Liver (tissue), 9 donors: ENCODE results near the gene FRMPD1. TPM values are rescaled to one million over a fixed set of nuclear protein-coding genes. Genes with fewer than 3 reads are reported as not detected.

ENCODE experiments used
- DNase-seq: peaks from one replicate; pipeline ENCODE4 v3.0.0-alpha.2; 2017; ENCODE audit warnings: low spot score
- H3K27ac ChIP-seq, 2 donors: one replicate each; pipeline ENCODE4 v1.7.0; 2013; ENCODE audit warnings: inconsistent platforms in 2 of 2, low read length in 2 of 2, control low read depth in 1 of 2, low read depth in 1 of 2, mild to moderate bottlenecking in 1 of 2
- H3K27me3 ChIP-seq, 4 donors: one replicate each; pipeline versions ENCODE4 v1.6.1 to v1.7.0; 2013; ENCODE audit warnings: low read length in 3 of 4, inconsistent platforms in 1 of 4, mild to moderate bottlenecking in 1 of 4, moderate library complexity in 1 of 4; ENCODE audit not compliant: control insufficient read depth in 4 of 4, insufficient read depth in 4 of 4
- H3K36me3 ChIP-seq, 4 donors: one replicate each; pipeline versions ENCODE4 v1.6.1 to v1.7.0; 2013; ENCODE audit warnings: low read length in 3 of 4, mild to moderate bottlenecking in 3 of 4, low read depth in 1 of 4, moderate library complexity in 1 of 4; ENCODE audit not compliant: control insufficient read depth in 4 of 4, insufficient read depth in 3 of 4
- H3K4me1 ChIP-seq, 4 donors: one replicate each; pipeline versions ENCODE4 v1.6.1 to v1.7.0; 2013; ENCODE audit warnings: low read length in 3 of 4, mild to moderate bottlenecking in 3 of 4, moderate library complexity in 1 of 4; ENCODE audit not compliant: control insufficient read depth in 4 of 4, insufficient read depth in 4 of 4
- H3K4me3 ChIP-seq, 3 donors: one replicate each; pipeline versions ENCODE4 v1.6.1 to v1.7.0; 2013; ENCODE audit warnings: low read length in 3 of 3, control low read depth in 1 of 3, low read depth in 1 of 3, mild to moderate bottlenecking in 1 of 3
- H3K9ac ChIP-seq, 2 donors: one replicate each; pipeline ENCODE4 v1.7.0; 2013; ENCODE audit warnings: low read length in 2 of 2, mild to moderate bottlenecking in 2 of 2, moderate library complexity in 2 of 2, control low read depth in 1 of 2, low read depth in 1 of 2
- H3K9me3 ChIP-seq, 4 donors: one replicate each; pipeline versions ENCODE4 v1.6.1 to v1.7.0; 2013; ENCODE audit warnings: low read length in 3 of 4; ENCODE audit not compliant: control insufficient read depth in 4 of 4
- EGR1 ChIP-seq, 2 donors: IDR thresholded peaks; 2 replicates each; pipeline ENCODE4 v1.6.1; 2016 to 2018; ENCODE audit warnings: antibody characterized with exemption in 2 of 2, low read depth in 2 of 2
- FOXA1 ChIP-seq: IDR thresholded peaks from 2 replicates; pipeline ENCODE4 v1.6.1; 2016; ENCODE audit warnings: antibody characterized with exemption
- FOXA2 ChIP-seq: IDR thresholded peaks from 2 replicates; pipeline ENCODE4 v1.6.1; 2016; ENCODE audit warnings: antibody characterized with exemption
- GABPA ChIP-seq, 2 donors: IDR thresholded peaks in 1 of 2; conservative IDR thresholded peaks in 1 of 2; 2 replicates each; pipeline ENCODE4 v1.6.1; 2016; ENCODE audit warnings: antibody characterized with exemption in 2 of 2, mild to moderate bottlenecking in 1 of 2, moderate library complexity in 1 of 2
- HNF4A ChIP-seq, 2 donors: conservative IDR thresholded peaks; 2 replicates each; pipeline ENCODE4 v1.6.1; 2016; ENCODE audit warnings: antibody characterized with exemption in 2 of 2, mild to moderate bottlenecking in 2 of 2
- HNF4G ChIP-seq: IDR thresholded peaks from 2 replicates; pipeline ENCODE4 v1.6.1; 2016; ENCODE audit warnings: antibody characterized with exemption
- JUND ChIP-seq, 2 donors: IDR thresholded peaks; 2 replicates each; pipeline ENCODE4 v1.6.1; 2016; ENCODE audit warnings: antibody characterized with exemption in 2 of 2
- NR2F2 ChIP-seq: IDR thresholded peaks from 2 replicates; pipeline ENCODE4 v1.6.1; 2016; ENCODE audit warnings: antibody characterized with exemption
- RAD21 ChIP-seq, 2 donors: IDR thresholded peaks; 2 replicates each; pipeline ENCODE4 v1.6.1; 2016; ENCODE audit warnings: antibody characterized with exemption in 2 of 2, mild to moderate bottlenecking in 2 of 2
- RXRA ChIP-seq, 2 donors: IDR thresholded peaks; 2 replicates each; pipeline ENCODE4 v1.6.1; 2017 to 2018; ENCODE audit warnings: antibody characterized with exemption in 2 of 2, mild to moderate bottlenecking in 1 of 2
- SP1 ChIP-seq: IDR thresholded peaks from 2 replicates; pipeline ENCODE4 v1.6.1; 2018; ENCODE audit warnings: antibody characterized with exemption, mild to moderate bottlenecking
- TAF1 ChIP-seq: conservative IDR thresholded peaks from 2 replicates; pipeline ENCODE4 v1.6.1; 2016; ENCODE audit warnings: antibody characterized with exemption, mild to moderate bottlenecking
- WGBS: extraction: QIAGEN DNeasy Blood & Tissue Kit; methylation state at CpG from one replicate; pipeline ENCODE4 v1.1.7; 2013; 5-methylcytosine and 5-hydroxymethylcytosine counted together
- polyA plus RNA-seq, 2 donors: library from polyadenylated mRNA; stranded (reverse) in 1 of 2; unstranded in 1 of 2; fragments of 200-250 nt in 1 of 2; fragments of >200 nt in 1 of 2; fragmentation: Nextera tagmentation in 1 of 2; extraction: Ambion mirVana in 1 of 2; gene quantifications; one replicate each; pipeline versions ENCODE4 v1.2.1 to v1.2.3, GENCODE V29; 2013 to 2015
- total RNA-seq, 2 donors: library from RNA; depleted of rRNA; stranded (reverse); fragments of >200 nt; gene quantifications; one replicate each; pipeline ENCODE4 v1.2.3, GENCODE V29; 2014
- TF ChIP-seq, protein P1 (sequence below): fragments of 150-350 bp; IDR thresholded peaks from 2 replicates; pipeline ENCODE4 v1.5.1; 2017; ENCODE audit warnings: improper control_type of control experiment, low read depth, low read length; ENCODE audit not compliant: missing input control
- TF ChIP-seq, protein P2 (sequence below): IDR thresholded peaks from 2 replicates; pipeline ENCODE4 v1.6.1; 2016; ENCODE audit warnings: antibody characterized with exemption
- TF ChIP-seq, protein P3 (sequence below): IDR thresholded peaks from 2 replicates; pipeline ENCODE4 v1.6.1; 2016; ENCODE audit warnings: antibody characterized with exemption, mild to moderate bottlenecking
- TF ChIP-seq, protein P4 (sequence below): IDR thresholded peaks from 2 replicates; pipeline ENCODE4 v1.6.1; 2016; ENCODE audit warnings: antibody characterized with exemption
- TF ChIP-seq, protein P5 (sequence below): IDR thresholded peaks from 2 replicates; pipeline ENCODE4 v1.6.1; 2016; ENCODE audit warnings: antibody characterized with exemption
- donor health status: healthy.
- donor health status: healthy.
- donor health status: healthy.
- donor health status: healthy.
- donor health status: healthy.

The FRMPD1 gene
- total and polyA plus RNA-seq, 4 donors = 0.06 to 1.8 (median 0.17) TPM

DNA sequence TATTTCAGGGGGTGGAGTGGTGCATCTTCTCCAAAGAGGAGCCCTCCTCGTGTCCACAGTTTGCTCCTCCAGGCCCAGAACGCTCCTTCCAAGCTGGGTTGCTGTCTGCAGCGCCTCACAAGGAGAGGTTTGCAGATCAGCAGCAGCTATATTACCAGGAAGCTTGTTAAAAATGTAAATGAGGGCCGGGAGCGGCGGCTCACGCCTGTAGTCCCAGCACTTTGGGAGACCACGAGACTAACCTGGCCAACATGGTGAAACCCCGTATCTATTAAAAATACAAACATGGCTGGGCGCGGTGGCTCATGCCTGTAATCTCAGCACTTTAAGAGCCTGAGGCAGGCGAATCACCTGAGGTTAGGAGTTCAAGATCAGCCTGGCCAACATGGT, 25.0 kb upstream of the FRMPD1 start:
- Histone ChIP-seq H3K27me3 (no peaks in the 10 kb centered on the region), H3K27ac (no peak overlapping the region), H3K36me3 (no peaks in the 10 kb centered on the region), H3K4me1 (no peaks in the 10 kb centered on the region), H3K9ac (no peak overlapping the region), H3K4me3 (no peak overlapping the region), H3K9me3 (no peaks in the 10 kb centered on the region)
- TF ChIP-seq NR2F2 (no peak), FOXA1 (no peak), TAF1 (no peak), GABPA (IDR thresholded peaks at IDR 0.05 in 1 of 2, conservative IDR thresholded peaks at IDR 0.05 in 1 of 2) (no peak), HNF4G (no peak), JUND (IDR thresholded peaks at IDR 0.05) (no peak), EGR1 (IDR thresholded peaks at IDR 0.05; ENCODE audit: low read depth in 2 of 2) (no peak), RXRA (IDR thresholded peaks at IDR 0.05) (no peak), FOXA2 (no peak)
- TF ChIP-seq, protein P1, sequence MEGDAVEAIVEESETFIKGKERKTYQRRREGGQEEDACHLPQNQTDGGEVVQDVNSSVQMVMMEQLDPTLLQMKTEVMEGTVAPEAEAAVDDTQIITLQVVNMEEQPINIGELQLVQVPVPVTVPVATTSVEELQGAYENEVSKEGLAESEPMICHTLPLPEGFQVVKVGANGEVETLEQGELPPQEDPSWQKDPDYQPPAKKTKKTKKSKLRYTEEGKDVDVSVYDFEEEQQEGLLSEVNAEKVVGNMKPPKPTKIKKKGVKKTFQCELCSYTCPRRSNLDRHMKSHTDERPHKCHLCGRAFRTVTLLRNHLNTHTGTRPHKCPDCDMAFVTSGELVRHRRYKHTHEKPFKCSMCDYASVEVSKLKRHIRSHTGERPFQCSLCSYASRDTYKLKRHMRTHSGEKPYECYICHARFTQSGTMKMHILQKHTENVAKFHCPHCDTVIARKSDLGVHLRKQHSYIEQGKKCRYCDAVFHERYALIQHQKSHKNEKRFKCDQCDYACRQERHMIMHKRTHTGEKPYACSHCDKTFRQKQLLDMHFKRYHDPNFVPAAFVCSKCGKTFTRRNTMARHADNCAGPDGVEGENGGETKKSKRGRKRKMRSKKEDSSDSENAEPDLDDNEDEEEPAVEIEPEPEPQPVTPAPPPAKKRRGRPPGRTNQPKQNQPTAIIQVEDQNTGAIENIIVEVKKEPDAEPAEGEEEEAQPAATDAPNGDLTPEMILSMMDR = no peak
- TF ChIP-seq, protein P2, sequence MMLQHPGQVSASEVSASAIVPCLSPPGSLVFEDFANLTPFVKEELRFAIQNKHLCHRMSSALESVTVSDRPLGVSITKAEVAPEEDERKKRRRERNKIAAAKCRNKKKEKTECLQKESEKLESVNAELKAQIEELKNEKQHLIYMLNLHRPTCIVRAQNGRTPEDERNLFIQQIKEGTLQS = no peak
- TF ChIP-seq, protein P3, sequence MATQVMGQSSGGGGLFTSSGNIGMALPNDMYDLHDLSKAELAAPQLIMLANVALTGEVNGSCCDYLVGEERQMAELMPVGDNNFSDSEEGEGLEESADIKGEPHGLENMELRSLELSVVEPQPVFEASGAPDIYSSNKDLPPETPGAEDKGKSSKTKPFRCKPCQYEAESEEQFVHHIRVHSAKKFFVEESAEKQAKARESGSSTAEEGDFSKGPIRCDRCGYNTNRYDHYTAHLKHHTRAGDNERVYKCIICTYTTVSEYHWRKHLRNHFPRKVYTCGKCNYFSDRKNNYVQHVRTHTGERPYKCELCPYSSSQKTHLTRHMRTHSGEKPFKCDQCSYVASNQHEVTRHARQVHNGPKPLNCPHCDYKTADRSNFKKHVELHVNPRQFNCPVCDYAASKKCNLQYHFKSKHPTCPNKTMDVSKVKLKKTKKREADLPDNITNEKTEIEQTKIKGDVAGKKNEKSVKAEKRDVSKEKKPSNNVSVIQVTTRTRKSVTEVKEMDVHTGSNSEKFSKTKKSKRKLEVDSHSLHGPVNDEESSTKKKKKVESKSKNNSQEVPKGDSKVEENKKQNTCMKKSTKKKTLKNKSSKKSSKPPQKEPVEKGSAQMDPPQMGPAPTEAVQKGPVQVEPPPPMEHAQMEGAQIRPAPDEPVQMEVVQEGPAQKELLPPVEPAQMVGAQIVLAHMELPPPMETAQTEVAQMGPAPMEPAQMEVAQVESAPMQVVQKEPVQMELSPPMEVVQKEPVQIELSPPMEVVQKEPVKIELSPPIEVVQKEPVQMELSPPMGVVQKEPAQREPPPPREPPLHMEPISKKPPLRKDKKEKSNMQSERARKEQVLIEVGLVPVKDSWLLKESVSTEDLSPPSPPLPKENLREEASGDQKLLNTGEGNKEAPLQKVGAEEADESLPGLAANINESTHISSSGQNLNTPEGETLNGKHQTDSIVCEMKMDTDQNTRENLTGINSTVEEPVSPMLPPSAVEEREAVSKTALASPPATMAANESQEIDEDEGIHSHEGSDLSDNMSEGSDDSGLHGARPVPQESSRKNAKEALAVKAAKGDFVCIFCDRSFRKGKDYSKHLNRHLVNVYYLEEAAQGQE = no peak
- TF ChIP-seq, protein P4, sequence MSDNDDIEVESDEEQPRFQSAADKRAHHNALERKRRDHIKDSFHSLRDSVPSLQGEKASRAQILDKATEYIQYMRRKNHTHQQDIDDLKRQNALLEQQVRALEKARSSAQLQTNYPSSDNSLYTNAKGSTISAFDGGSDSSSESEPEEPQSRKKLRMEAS = no peak
- 86% methylated on average over 12 of the region's 12 CpGs for WGBS
- DNase-seq = no peak

DNA sequence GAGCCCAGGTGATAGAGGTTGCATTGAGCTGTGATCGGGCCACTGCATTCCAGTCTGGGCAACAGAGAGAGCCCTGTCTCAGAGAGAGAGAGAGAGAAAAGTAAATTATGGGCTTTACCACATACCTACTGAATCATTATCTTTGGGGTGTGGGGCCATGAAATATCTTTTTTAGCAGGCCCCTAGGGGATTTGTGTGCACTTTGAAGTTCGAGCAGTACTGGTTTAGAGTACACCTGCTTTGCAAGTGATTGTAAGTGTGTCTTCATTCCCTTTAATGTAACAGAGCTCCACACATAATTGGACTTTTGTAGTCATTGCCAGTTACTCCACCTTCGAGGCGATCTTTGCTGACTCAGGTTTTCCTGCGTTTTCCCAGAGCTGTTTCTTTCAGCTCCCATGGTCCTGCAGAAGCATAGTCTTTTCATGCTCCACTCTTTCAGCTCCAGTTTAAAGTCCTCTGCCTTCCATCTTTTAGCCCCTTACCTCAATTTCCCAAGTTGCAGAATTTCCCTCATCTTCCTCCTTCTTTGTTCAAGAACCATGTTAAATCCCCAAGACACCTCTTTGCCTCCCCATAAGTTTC, 24.0 kb upstream of the FRMPD1 start:
- Histone ChIP-seq H3K4me1 (no peaks in the 10 kb centered on the region), H3K27ac (no peak overlapping the region), H3K4me3 (no peak overlapping the region), H3K9ac (no peak overlapping the region), H3K27me3 (no peaks in the 10 kb centered on the region), H3K36me3 (no peaks in the 10 kb centered on the region), H3K9me3 (no peaks in the 10 kb centered on the region)
- TF ChIP-seq SP1 (no peak), JUND (IDR thresholded peaks at IDR 0.05) (no peak), HNF4G (no peak), RAD21 (IDR thresholded peaks at IDR 0.05) (no peak), RXRA (IDR thresholded peaks at IDR 0.05) (no peak), EGR1 (IDR thresholded peaks at IDR 0.05; ENCODE audit: low read depth in 2 of 2) (no peak), HNF4A (conservative IDR thresholded peaks at IDR 0.05) (no peak), FOXA2 (no peak), TAF1 (no peak), FOXA1 (no peak), NR2F2 (no peak), GABPA (IDR thresholded peaks at IDR 0.05 in 1 of 2, conservative IDR thresholded peaks at IDR 0.05 in 1 of 2) (no peak)
- TF ChIP-seq, protein P4 = no peak
- TF ChIP-seq, protein P5, sequence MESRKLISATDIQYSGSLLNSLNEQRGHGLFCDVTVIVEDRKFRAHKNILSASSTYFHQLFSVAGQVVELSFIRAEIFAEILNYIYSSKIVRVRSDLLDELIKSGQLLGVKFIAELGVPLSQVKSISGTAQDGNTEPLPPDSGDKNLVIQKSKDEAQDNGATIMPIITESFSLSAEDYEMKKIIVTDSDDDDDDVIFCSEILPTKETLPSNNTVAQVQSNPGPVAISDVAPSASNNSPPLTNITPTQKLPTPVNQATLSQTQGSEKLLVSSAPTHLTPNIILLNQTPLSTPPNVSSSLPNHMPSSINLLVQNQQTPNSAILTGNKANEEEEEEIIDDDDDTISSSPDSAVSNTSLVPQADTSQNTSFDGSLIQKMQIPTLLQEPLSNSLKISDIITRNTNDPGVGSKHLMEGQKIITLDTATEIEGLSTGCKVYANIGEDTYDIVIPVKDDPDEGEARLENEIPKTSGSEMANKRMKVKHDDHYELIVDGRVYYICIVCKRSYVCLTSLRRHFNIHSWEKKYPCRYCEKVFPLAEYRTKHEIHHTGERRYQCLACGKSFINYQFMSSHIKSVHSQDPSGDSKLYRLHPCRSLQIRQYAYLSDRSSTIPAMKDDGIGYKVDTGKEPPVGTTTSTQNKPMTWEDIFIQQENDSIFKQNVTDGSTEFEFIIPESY = no peak
- TF ChIP-seq, protein P1 = no peak
- TF ChIP-seq, protein P2 = no peak
- no peak for DNase-seq
- 53% methylated on average over 5 of the region's 5 CpGs for WGBS
